Uterus (tissue), 2 donors: ENCODE data around the gene CDCP2.

Experiments
- POLR2A ChIP-seq, 2 donors: fragments of 450-650 bp; IDR thresholded peaks; one replicate each; pipeline ENCODE4 v1.6.1; 2016; ENCODE audit warnings: antibody characterized with exemption in 2 of 2, mild to moderate bottlenecking in 1 of 2, moderate library complexity in 1 of 2
- TF ChIP-seq, protein P1 (sequence below), 4 experiments: fragments of 200-600 bp in 2 of 4; fragments of 450-650 bp in 2 of 4; sonication (generic) in 2 of 4; IDR thresholded peaks; one replicate each; pipeline ENCODE4 v1.5.1; 2016 to 2019; ENCODE audit warnings: antibody characterized with exemption in 4 of 4, mild to moderate bottlenecking in 2 of 4, moderate library complexity in 1 of 4

- TF ChIP-seq, protein P1, sequence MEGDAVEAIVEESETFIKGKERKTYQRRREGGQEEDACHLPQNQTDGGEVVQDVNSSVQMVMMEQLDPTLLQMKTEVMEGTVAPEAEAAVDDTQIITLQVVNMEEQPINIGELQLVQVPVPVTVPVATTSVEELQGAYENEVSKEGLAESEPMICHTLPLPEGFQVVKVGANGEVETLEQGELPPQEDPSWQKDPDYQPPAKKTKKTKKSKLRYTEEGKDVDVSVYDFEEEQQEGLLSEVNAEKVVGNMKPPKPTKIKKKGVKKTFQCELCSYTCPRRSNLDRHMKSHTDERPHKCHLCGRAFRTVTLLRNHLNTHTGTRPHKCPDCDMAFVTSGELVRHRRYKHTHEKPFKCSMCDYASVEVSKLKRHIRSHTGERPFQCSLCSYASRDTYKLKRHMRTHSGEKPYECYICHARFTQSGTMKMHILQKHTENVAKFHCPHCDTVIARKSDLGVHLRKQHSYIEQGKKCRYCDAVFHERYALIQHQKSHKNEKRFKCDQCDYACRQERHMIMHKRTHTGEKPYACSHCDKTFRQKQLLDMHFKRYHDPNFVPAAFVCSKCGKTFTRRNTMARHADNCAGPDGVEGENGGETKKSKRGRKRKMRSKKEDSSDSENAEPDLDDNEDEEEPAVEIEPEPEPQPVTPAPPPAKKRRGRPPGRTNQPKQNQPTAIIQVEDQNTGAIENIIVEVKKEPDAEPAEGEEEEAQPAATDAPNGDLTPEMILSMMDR (IDR thresholded peaks at IDR 0.05), result no peak
- no peak for TF ChIP-seq POLR2A (IDR thresholded peaks at IDR 0.05)
Observed at GRCh38 chr1:54105736-54106269, 47.0 kb downstream of the CDCP2 start.
